DND-41 (cell line): ENCODE data around the gene OR4X2.

Source experiments
- ATAC-seq: fragments of 200-7000 bp; cut with Tn5 transposase; 3 replicates; pipeline ENCODE4 v1.9.1; 2021; ENCODE audit warnings: low read depth; ENCODE audit not compliant: insufficient read depth
- DNase-seq: peaks from one replicate; pipeline ENCODE4 v3.0.0-alpha.2; 2020
- H2AFZ ChIP-seq: 2 replicates; pipeline ENCODE4 v1.6.0; 2012; ENCODE audit warnings: low read depth, low read length
- H3K27ac ChIP-seq: 2 replicates; pipeline ENCODE4 v1.5.1; 2012; ENCODE audit warnings: low read length, inconsistent platforms
- H3K27me3 ChIP-seq: fragments of 200-600 bp; sonication (generic); 2 replicates; pipeline ENCODE4 v1.6.0; 2012; ENCODE audit warnings: low read length, mild to moderate bottlenecking, inconsistent platforms; ENCODE audit not compliant: insufficient read depth, poor library complexity
- H3K36me3 ChIP-seq: 2 replicates; pipeline ENCODE4 v1.5.1; 2012; ENCODE audit warnings: low read length, inconsistent platforms; ENCODE audit not compliant: insufficient read depth
- H3K4me1 ChIP-seq: 2 replicates; pipeline ENCODE4 v1.5.1; 2012; ENCODE audit warnings: mild to moderate bottlenecking, low read length; ENCODE audit not compliant: insufficient read depth
- H3K4me2 ChIP-seq: 2 replicates; pipeline ENCODE4 v1.6.0; 2012; ENCODE audit warnings: mild to moderate bottlenecking, moderate library complexity, low read length, inconsistent platforms; ENCODE audit not compliant: insufficient read depth
- H3K4me3 ChIP-seq, 2 experiments: fragments of 200-600 bp in 1 of 2; shearing (Covaris generic) in 1 of 2; 2 replicates each; pipeline ENCODE4 v1.5.1; 2012 to 2016; ENCODE audit warnings: inconsistent platforms in 2 of 2, low read length in 2 of 2, mild to moderate bottlenecking in 2 of 2, low read depth in 1 of 2, moderate library complexity in 1 of 2
- H3K79me2 ChIP-seq: 2 replicates; pipeline ENCODE4 v1.6.0; 2012; ENCODE audit warnings: low read length, inconsistent platforms; ENCODE audit not compliant: insufficient read depth
- H3K9ac ChIP-seq: 2 replicates; pipeline ENCODE4 v1.6.0; 2012; ENCODE audit warnings: low read depth, mild to moderate bottlenecking, inconsistent platforms, low read length, moderate library complexity
- H3K9me3 ChIP-seq: 2 replicates; pipeline ENCODE4 v1.5.1; 2012; ENCODE audit warnings: low read length, moderate library complexity, mild to moderate bottlenecking, inconsistent platforms; ENCODE audit not compliant: insufficient read depth, severe bottlenecking
- H4K20me1 ChIP-seq: 2 replicates; pipeline ENCODE4 v1.6.0; 2012; ENCODE audit warnings: low read length; ENCODE audit not compliant: insufficient read depth
- CTCF ChIP-seq: IDR thresholded peaks from 2 replicates; pipeline ENCODE4 v1.5.1; 2012; ENCODE audit warnings: borderline replicate concordance, low read length, moderate library complexity, mild to moderate bottlenecking; ENCODE audit not compliant: poor library complexity, severe bottlenecking; ENCODE audit errors: extremely low read depth
- EZH2 ChIP-seq: IDR thresholded peaks from 3 replicates; pipeline ENCODE4 v1.6.1; 2012; ENCODE audit warnings: borderline replicate concordance, low read depth, mild to moderate bottlenecking, moderate library complexity, low read length, inconsistent platforms; ENCODE audit not compliant: severe bottlenecking

The OR4X2 gene

DNA sequence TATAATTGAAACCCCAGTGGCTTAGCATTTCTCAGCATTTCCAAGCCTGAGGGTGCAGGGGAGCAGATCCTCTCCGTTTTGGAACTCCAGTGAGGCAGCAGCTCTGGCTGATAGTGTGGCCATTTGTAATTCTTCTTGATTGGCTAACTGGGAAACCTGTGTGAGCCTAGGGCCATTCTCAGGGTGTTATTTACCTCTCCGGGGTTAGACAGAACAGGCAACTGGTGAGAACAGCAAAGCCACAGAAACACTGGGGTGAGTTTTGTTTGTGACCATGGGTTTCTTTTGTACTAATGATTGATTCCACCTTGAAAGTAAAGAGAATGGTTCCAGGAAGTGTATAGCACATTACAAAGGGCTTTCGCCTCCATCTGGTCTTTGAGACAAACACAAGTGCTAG, 2.4 kb upstream of the OR4X2 start:
- no peak for TF ChIP-seq CTCF
- no peak for TF ChIP-seq EZH2
- H3K9ac ChIP-seq, result no peak overlapping the region
- no peaks in the 10 kb centered on the region for H4K20me1 ChIP-seq
- no peaks in the 10 kb centered on the region for H3K27me3 ChIP-seq
- no peaks in the 10 kb centered on the region for H3K79me2 ChIP-seq
- H3K9me3 ChIP-seq, result no peaks in the 10 kb centered on the region
- ATAC-seq (no peak), DNase-seq (no peak)
- no peak overlapping the region for H3K4me3 ChIP-seq
- H2AFZ ChIP-seq, result no peak overlapping the region
- no peaks in the 10 kb centered on the region for H3K4me1 ChIP-seq
- H3K27ac ChIP-seq, result no peak overlapping the region
- H3K4me2 ChIP-seq, result no peak overlapping the region
- H3K36me3 ChIP-seq, result no peaks in the 10 kb centered on the region

DNA sequence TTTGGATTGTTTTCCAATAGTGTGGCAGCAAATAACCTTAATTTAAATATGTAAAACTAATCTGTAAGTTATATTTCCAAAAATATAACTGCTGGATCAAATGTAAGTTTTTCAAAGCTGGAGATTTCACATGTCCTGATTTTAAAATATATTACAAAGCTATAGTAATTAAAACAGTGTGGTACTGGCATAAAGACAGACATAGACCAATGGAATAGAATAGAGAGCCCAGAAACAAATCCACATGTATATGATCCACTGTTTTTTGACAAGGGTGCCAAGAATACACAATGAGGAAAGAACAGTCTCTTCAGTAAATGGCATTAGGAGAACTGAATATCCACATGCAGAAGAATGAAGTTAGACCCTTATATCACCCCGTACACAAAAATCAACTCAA, 4.0 kb downstream of the OR4X2 start:
- no peak overlapping the region for H2AFZ ChIP-seq
- H3K4me1 ChIP-seq, result no peaks in the 10 kb centered on the region
- no peaks in the 10 kb centered on the region for H3K36me3 ChIP-seq
- H3K27ac ChIP-seq, result no peak overlapping the region
- H3K27me3 ChIP-seq, result no peaks in the 10 kb centered on the region
- H3K4me2 ChIP-seq, result no peak overlapping the region
- no peaks in the 10 kb centered on the region for H3K79me2 ChIP-seq
- no peak for DNase-seq
- no peaks in the 10 kb centered on the region for H4K20me1 ChIP-seq
- no peak for ATAC-seq
- TF ChIP-seq CTCF, result no peak
- TF ChIP-seq EZH2, result no peak
- H3K4me3 ChIP-seq, result no peak overlapping the region
- no peak overlapping the region for H3K9ac ChIP-seq
- no peaks in the 10 kb centered on the region for H3K9me3 ChIP-seq

DNA sequence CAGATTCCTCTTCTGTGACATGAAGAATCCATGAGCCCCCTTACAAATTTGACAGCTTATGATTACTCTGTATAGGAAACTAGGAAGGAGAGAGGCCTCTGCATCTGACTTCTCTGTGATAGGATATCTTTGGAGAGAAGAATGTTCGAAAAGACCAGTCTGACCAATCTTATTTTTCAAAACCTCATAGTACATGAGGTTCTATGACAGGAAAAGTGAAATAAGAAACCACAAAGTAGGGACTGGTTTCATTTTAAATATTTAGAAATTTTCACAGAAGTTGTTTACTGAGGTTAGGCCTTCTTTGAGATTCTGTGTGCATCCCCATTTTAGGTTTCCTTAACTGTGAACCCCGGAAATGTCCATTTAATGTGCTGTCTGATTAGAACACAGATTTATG, 16.7 kb downstream of the OR4X2 start:
- no peak overlapping the region for H2AFZ ChIP-seq
- H3K4me3 ChIP-seq, result no peak overlapping the region
- H3K27ac ChIP-seq, result no peak overlapping the region
- H3K27me3 ChIP-seq, result no peaks in the 10 kb centered on the region
- H3K4me2 ChIP-seq, result no peak overlapping the region
- no peak for ATAC-seq
- no peaks in the 10 kb centered on the region for H3K9me3 ChIP-seq
- no peak for TF ChIP-seq EZH2
- TF ChIP-seq CTCF, result no peak
- H3K4me1 ChIP-seq, result no peaks in the 10 kb centered on the region
- no peaks in the 10 kb centered on the region for H3K79me2 ChIP-seq
- no peaks in the 10 kb centered on the region for H3K36me3 ChIP-seq
- H4K20me1 ChIP-seq, result no peaks in the 10 kb centered on the region
- DNase-seq, result no peak
- no peak overlapping the region for H3K9ac ChIP-seq

DNA sequence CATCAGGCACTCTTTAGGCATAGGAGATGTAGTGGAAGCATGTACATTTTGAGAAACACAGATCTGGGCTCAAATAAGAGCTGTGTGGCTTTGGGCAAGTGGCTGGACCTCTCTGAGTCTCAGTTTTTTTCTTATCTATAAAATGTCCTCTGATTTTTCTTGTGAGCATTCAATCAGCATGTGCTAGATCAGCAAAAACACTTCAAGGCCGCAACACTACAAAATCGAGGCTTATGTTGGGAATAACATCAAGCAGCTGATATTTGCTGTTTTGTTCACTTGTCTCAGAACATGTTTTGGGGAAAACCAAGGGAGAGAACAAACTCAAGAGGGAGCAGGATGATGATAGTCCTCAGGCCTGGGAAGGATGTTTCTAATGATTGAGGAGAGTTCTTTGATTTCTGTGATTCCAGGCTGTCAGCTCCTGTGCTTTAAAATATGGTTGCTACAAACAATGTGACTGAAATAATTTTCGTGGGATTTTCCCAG, 18.6 kb downstream of the OR4X2 start, which contains the start of gene OR4X1:
Gene OR4X1 (plus strand): TSS at position 439 of the 489 bp plus-strand sequence. CDS start 0 bp downstream, at position 439.
- no peak for TF ChIP-seq EZH2
- TF ChIP-seq CTCF, result no peak
- Histone ChIP-seq H3K4me1 (no peaks in the 10 kb centered on the region), H3K79me2 (no peaks in the 10 kb centered on the region), H4K20me1 (no peaks in the 10 kb centered on the region), H3K27me3 (no peaks in the 10 kb centered on the region), H3K9me3 (no peaks in the 10 kb centered on the region), H3K4me3 (no peak within 1 kb of the TSS), H3K27ac (no peak within 1 kb of the TSS), H2AFZ (no peak within 1 kb of the TSS), H3K9ac (no peak within 1 kb of the TSS), H3K36me3 (no peaks in the 10 kb centered on the region), H3K4me2 (no peak within 1 kb of the TSS)
- ATAC-seq (no peak), DNase-seq (no peak)
